Upper lobe of left lung (tissue), 4 donors: Measurements from ENCODE around the gene C14orf93.

Experiments used
- CTCF ChIP-seq, 6 experiments: fragments of 450-650 bp in 4 of 6; fragments of 200-600 bp in 2 of 6; sonication (generic) in 2 of 6; IDR thresholded peaks; one replicate each; pipeline ENCODE4 v1.5.1; 2016 to 2019; ENCODE audit warnings: antibody characterized with exemption in 6 of 6
- POLR2AphosphoS5 ChIP-seq, 2 donors: sonication (generic); formaldehyde crosslinking; IDR thresholded peaks; one replicate each; pipeline ENCODE4 v1.5.1; 2017; ENCODE audit warnings: antibody characterized with exemption in 2 of 2

GRCh38 chr14:22977434-22977683 lies 32.6 kb downstream of the C14orf93 start:
- TF ChIP-seq CTCF (IDR thresholded peaks at IDR 0.05) = no peak
- TF ChIP-seq POLR2AphosphoS5 (IDR thresholded peaks at IDR 0.05) = no peak
